HepG2 (cell line): Measurements from ENCODE around the gene UBE2E1. TPM values are rescaled to one million over a fixed set of nuclear protein-coding genes. Genes with fewer than 3 reads are reported as not detected.

Source experiments
- ARNT ChIP-seq: fragments of 450-650 bp; IDR thresholded peaks from 2 replicates; pipeline ENCODE4 v1.6.1; 2017
- CBX1 ChIP-seq: IDR thresholded peaks from one replicate; pipeline ENCODE4 v1.6.1; 2016; ENCODE audit warnings: antibody characterized with exemption, low read depth
- CHCHD3 ChIP-seq: sonication (generic); formaldehyde crosslinking; IDR thresholded peaks from 2 replicates; pipeline ENCODE4 v1.8.0; 2022; ENCODE audit warnings: mild to moderate bottlenecking, missing genetic modification reagents, moderate library complexity
- HNRNPUL1 ChIP-seq: fragments of 200-400 bp; formaldehyde crosslinking; IDR thresholded peaks from 2 replicates; pipeline ENCODE4 v1.6.1; 2017; ENCODE audit warnings: low read depth, mild to moderate bottlenecking, low read length, moderate library complexity
- IRX3 ChIP-seq: sonication (generic); formaldehyde crosslinking; IDR thresholded peaks from 2 replicates; pipeline ENCODE4 v1.8.1; 2023; ENCODE audit warnings: mild to moderate bottlenecking, low read depth, missing genetic modification reagents, borderline replicate concordance
- MNT ChIP-seq: fragments of 450-650 bp; IDR thresholded peaks from 2 replicates; pipeline ENCODE4 v1.6.1; 2016
- RNF2 ChIP-seq: fragments of 450-650 bp; conservative IDR thresholded peaks from 2 replicates; pipeline ENCODE4 v1.6.1; 2016; ENCODE audit warnings: low read depth
- SETDB1 ChIP-seq: sonication (generic); formaldehyde crosslinking; IDR thresholded peaks from 2 replicates; pipeline ENCODE4 v1.5.1; 2020; ENCODE audit warnings: missing genetic modification reagents, mild to moderate bottlenecking, borderline replicate concordance
- TFDP1 ChIP-seq: IDR thresholded peaks from 2 replicates; pipeline ENCODE4 v1.6.1; 2016; ENCODE audit warnings: missing compliant biosample characterization, missing genetic modification reagents, borderline replicate concordance
- ZBTB46 ChIP-seq: sonication (generic); formaldehyde crosslinking; IDR thresholded peaks from 2 replicates; pipeline ENCODE4 v1.4.0; 2020; ENCODE audit warnings: mild to moderate bottlenecking, missing genetic modification reagents, borderline replicate concordance
- ZFP1 ChIP-seq: IDR thresholded peaks from 2 replicates; pipeline ENCODE4 v1.6.1; 2016
- ZNF260 ChIP-seq: sonication (generic); formaldehyde crosslinking; IDR thresholded peaks from 2 replicates; pipeline ENCODE4 v1.4.0; 2020; ENCODE audit warnings: missing genetic modification reagents, low read depth, mild to moderate bottlenecking, borderline replicate concordance
- ZNF331 ChIP-seq: sonication (generic); formaldehyde crosslinking; IDR thresholded peaks from 2 replicates; pipeline ENCODE4 v1.4.0; 2020; ENCODE audit warnings: missing genetic modification reagents
- ZNF333 ChIP-seq: sonication (generic); formaldehyde crosslinking; IDR thresholded peaks from 2 replicates; pipeline ENCODE4 v1.4.0; 2020; ENCODE audit warnings: mild to moderate bottlenecking, missing genetic modification reagents, borderline replicate concordance
- ZNF33B ChIP-seq: sonication (generic); formaldehyde crosslinking; IDR thresholded peaks from 2 replicates; pipeline ENCODE4 v1.5.1; 2020; ENCODE audit warnings: mild to moderate bottlenecking, missing genetic modification reagents
- ZNF441 ChIP-seq: sonication (generic); formaldehyde crosslinking; IDR thresholded peaks from 2 replicates; pipeline ENCODE4 v1.7.0; 2021; ENCODE audit warnings: missing genetic modification reagents, borderline replicate concordance
- ZNF451 ChIP-seq: sonication (generic); formaldehyde crosslinking; IDR thresholded peaks from 2 replicates; pipeline ENCODE4 v1.5.0; 2020; ENCODE audit warnings: mild to moderate bottlenecking, missing genetic modification reagents
- ZNF547 ChIP-seq: sonication (generic); formaldehyde crosslinking; IDR thresholded peaks from 2 replicates; pipeline ENCODE4 v1.5.1; 2020; ENCODE audit warnings: mild to moderate bottlenecking, missing genetic modification reagents
- ZNF567 ChIP-seq: sonication (generic); formaldehyde crosslinking; IDR thresholded peaks from 2 replicates; pipeline ENCODE4 v1.8.1; 2023; ENCODE audit warnings: mild to moderate bottlenecking, missing genetic modification reagents, borderline replicate concordance
- ZNF775 ChIP-seq: sonication (generic); formaldehyde crosslinking; IDR thresholded peaks from 2 replicates; pipeline ENCODE4 v1.4.0; 2020; ENCODE audit warnings: missing genetic modification reagents, mild to moderate bottlenecking, moderate library complexity, borderline replicate concordance
- ZSCAN21 ChIP-seq: sonication (generic); formaldehyde crosslinking; IDR thresholded peaks from 2 replicates; pipeline ENCODE4 v1.8.0; 2022; ENCODE audit warnings: mild to moderate bottlenecking, missing genetic modification reagents, moderate library complexity, borderline replicate concordance
- polyA plus RNA-seq, 8 experiments: library from polyadenylated mRNA; depleted of rRNA in 3 of 8; stranded (reverse) in 7 of 8; unstranded in 1 of 8; fragments of >200 nt; fragmentation: Illumina TruSeq in 4 of 8; extraction: Trizol in 4 of 8; gene quantifications; 2 replicates each; pipeline versions ENCODE4 v1.2.1 to v1.2.3, GENCODE V29; 2011 to 2016; ENCODE audit warnings: low read depth in 4 of 8, missing spikeins in 1 of 8, mixed read lengths in 1 of 8; ENCODE audit not compliant: insufficient read depth in 1 of 8
- total RNA-seq, 5 experiments: library from RNA; depleted of rRNA; stranded (reverse); fragments of >200 nt; fragmentation: Illumina TruSeq; extraction: Trizol; gene quantifications; 2 replicates each; pipeline ENCODE4 v1.2.3, GENCODE V29; 2016; ENCODE audit warnings: low read depth in 1 of 5
- TF ChIP-seq, protein P1 (sequence below): sonication (generic); formaldehyde crosslinking; IDR thresholded peaks from 2 replicates; pipeline ENCODE4 v1.8.0; 2023; ENCODE audit warnings: mild to moderate bottlenecking, missing genetic modification reagents
- TF ChIP-seq, protein P2 (sequence below): sonication (generic); formaldehyde crosslinking; IDR thresholded peaks from 2 replicates; pipeline ENCODE4 v1.4.0; 2020; ENCODE audit warnings: missing genetic modification reagents

Gene UBE2E1
- total and polyA plus RNA-seq, 2 of the 13 experiments (the other 11 are each of a cell fraction or from before 2014, with no cell fraction given): 55.4 to 61.8 TPM

GRCh38 chr3:23916886-23917678 is 111.3 kb downstream of the UBE2E1 start, which contains the start of the genes NKIRAS1 and RPL15 (continued):
- TF ChIP-seq HNRNPUL1: no peak
- peak; percentile 91 for TF ChIP-seq CBX1
- peak; percentile 71; the same call in 1 of the 2 replicates for TF ChIP-seq ZNF333 (CRISPR knock-in tag)
- 0 out of 2 replicates have a peak, but pooled peaks have one; percentile 24 for TF ChIP-seq ZFP1 (CRISPR knock-in tag)
- TF ChIP-seq ZNF33B (CRISPR knock-in tag): 0 out of 2 replicates have a peak, but pooled peaks have one; percentile 49
- no peak; the same call in 1 of the 2 replicates for TF ChIP-seq CHCHD3 (CRISPR knock-in tag)
- peak; percentile 76; the same call in 1 of the 2 replicates for TF ChIP-seq ZSCAN21
- TF ChIP-seq ZBTB46 (CRISPR knock-in tag): no peak
- TF ChIP-seq ZNF547 (CRISPR knock-in tag): peak; percentile 85
- TF ChIP-seq, protein P1, sequence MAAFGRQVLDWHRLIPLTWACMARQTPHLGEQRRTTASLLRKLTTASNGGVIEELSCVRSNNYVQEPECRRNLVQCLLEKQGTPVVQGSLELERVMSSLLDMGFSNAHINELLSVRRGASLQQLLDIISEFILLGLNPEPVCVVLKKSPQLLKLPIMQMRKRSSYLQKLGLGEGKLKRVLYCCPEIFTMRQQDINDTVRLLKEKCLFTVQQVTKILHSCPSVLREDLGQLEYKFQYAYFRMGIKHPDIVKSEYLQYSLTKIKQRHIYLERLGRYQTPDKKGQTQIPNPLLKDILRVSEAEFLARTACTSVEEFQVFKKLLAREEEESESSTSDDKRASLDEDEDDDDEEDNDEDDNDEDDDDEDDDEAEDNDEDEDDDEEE (CRISPR knock-in tag): no peak
- TF ChIP-seq IRX3: no peak
- TF ChIP-seq TFDP1 (CRISPR knock-in tag): no peak; the same call in 1 of the 2 replicates
- no peak for TF ChIP-seq ARNT
- no peak for TF ChIP-seq SETDB1 (CRISPR knock-in tag)
- 0 out of 2 replicates have a peak, but pooled peaks have one; percentile 51 for TF ChIP-seq ZNF260
- TF ChIP-seq ZNF775: no peak
- TF ChIP-seq RNF2: 0 out of 2 replicates have a peak, but pooled peaks have one; percentile 47
- 0 out of 2 replicates have a peak, but pooled peaks have one; percentile 38 for TF ChIP-seq MNT
- TF ChIP-seq, protein P2, sequence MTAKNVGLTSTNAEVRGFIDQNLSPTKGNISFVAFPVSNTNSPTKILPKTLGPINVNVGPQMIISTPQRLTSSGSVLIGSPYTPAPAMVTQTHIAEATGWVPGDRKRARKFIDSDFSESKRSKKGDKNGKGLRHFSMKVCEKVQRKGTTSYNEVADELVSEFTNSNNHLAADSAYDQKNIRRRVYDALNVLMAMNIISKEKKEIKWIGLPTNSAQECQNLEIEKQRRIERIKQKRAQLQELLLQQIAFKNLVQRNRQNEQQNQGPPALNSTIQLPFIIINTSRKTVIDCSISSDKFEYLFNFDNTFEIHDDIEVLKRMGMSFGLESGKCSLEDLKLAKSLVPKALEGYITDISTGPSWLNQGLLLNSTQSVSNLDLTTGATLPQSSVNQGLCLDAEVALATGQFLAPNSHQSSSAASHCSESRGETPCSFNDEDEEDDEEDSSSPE (CRISPR knock-in tag): peak; percentile 86
- TF ChIP-seq ZNF567 (CRISPR knock-in tag): peak; percentile 89
- peak; percentile 93; the same call in 1 of the 2 replicates for TF ChIP-seq ZNF441 (CRISPR knock-in tag)
- peak; percentile 89 for TF ChIP-seq ZNF331
- TF ChIP-seq ZNF451 (CRISPR knock-in tag): 0 out of 2 replicates have a peak, but pooled peaks have one; percentile 45
